HG03066 (cell line): ENCODE measurements around the gene CAPN12.

ENCODE experiments used
- ATAC-seq: cut with Tn5 transposase; IDR thresholded peaks from one replicate; pipeline ENCODE4 v1.9.1; 2021; ENCODE audit warnings: low read depth; ENCODE audit not compliant: unreplicated experiment

CAPN12 gene

DNA sequence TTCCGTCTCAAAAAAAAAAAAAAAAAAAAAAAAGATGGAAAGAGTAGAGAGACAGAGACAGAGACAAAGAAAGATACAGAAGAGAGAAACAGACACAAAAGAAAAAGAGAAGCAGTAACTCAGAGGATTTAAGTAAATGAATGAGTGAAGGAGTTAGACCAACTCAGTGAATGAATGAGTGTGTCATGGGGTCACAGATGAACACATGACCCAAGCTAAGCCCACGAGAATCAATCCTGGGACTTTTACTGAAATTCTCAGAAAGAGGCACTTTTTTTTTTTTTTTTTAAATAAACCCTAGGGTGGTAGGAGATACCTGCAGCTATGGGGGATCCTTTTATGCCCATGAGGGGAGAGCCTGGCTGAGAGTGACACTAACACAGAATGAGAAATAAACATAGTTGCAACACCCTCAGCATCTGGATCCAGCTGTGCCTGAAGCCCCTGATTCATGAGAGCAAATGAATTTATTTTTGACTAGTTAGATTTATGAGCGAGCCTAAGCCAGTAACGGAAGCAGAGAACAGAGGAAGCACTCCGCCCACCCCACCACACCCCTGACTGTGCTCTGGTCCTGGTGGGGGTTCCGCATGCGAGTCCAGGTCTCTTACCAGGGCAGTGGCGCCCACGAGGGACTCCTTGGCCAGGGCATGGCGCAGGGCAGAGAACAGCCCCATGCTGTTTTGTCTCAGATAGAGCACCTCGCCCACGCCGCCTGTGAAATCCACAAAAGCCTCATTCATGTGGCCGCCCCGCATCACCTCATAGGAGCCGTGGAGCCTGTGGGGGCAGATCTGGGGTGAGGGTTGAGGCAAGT, 4.6 kb downstream of the CAPN12 start:
- no peak for ATAC-seq

DNA sequence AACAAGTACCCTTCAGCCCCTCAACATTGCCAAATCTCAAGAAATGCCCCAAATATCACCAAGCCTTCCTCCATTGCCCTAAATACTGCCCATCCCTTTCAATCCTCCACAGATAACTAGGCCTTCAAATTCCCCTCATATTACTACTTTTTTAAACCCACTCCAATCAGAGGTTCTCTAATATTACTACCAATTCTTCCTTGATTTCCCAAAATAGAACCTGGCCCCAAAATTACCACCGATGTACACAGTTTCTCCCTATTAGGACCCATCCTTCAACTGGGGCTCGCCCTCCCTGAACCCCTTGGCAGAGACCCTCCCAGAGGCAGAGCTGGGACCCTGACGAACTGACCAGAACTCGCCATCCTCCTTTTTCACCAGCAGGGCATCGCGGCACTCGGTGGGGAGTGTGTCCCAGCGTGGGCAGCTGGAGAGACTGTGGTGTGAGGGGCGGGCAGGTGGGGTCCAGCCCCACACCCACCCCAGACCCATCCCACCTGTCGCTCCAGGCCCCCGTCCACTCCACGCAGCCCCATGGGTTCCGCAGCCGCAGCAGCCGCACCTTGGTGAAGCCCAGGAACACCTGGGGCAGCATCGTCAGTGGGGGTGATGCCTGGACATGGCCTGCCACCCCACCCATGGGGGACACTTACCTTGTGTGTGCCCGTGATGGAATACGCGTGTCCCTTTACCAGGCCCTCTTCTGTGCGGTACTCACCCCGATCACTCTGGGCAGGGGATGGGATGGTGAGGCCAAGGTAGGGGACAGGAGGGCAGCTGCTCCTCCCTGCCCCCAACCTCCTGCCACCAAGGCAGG, 6.1 kb downstream of the CAPN12 start:
- no peak for ATAC-seq

DNA sequence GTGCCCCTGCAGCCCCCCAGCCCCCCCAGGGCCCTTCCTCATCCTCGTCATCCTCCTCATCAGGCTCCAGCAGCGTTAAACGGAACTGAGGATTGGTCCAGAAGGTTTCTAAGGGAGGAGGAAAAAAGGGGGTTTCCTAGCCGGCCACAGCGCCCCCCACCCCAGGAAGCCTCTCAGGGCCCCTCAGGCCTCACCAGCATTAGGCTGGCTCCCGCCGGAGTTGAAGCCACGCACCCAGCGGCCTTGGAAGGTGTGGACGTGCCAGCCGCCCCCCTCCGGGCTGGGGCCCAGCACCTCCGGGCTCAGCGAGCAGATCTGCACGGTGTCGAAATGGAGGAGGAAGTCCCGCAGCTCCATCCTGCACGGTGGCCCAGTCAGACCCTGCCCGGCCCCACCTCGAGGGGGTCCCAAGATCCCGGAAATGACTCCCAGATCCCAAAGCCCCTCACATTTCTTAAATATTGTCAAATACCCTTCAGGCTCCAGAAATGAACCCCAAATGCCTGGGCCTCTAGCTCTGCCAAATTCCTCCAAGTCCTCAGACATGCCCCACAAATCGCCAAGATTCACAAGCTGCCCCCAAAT, 6.9 kb downstream of the CAPN12 start:
- no peak for ATAC-seq

DNA sequence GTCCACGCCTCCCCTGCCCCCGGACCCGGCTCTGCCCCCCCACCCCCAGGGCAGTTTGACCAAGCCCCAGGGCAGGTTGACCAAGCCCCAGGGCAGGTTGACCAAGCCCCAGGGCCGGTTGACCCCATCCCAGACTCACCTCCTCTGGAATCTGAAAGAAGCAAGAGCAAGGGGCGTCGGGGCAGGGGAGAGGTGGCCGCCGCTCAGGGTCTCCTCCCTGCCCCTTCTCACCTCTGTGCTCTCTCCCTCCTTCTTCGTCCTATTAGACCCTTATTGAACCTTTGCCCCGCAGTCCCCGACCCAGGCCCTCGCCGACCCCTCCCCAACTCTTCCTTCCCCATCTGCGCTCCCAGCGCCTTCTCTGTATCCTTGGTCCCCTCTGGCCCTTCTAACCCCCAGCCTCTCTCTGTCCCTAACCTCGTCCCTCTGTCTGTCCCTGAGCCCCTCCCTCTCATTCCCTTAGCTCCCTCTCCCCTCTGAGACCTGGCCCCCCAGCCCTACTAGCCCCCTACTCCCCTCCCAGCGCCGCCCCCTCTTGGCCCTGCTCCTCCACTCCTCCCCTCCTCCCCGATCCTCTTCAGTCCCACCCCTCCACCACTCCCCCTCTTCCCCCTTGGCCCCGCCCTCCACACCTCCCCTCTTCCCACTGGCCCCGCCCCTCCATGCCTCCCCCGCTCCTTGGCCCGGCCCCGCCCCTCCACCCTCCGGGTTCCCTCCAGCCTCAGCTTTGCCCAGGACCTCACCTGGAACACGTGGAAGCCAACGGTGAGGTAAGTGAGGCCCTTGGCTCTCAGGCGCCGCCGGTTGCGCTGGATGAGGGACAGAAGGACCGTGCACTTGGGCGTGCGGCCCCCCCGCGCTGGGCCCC, 7.6 kb downstream of the CAPN12 start:
- ATAC-seq = no peak

DNA sequence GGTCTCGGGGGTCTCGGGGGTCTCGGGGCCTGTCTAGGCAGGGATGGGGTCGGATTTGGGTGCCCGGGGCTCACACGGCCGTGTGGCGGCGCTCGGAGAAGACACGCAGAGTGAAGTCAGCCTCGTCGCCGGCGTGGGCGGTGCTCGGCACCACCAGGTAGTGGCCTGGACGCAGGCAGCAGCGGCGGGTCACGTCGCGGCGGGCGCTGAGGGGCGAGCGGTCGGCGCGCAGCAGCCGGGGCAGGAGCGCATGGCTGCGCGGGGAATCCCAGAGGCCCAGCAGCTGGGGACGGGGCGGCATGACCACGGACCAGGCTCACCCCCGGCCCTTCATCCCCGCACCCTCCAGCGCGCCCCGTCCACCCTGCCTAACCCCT, 8.2 kb downstream of the CAPN12 start:
- ATAC-seq = no peak

DNA sequence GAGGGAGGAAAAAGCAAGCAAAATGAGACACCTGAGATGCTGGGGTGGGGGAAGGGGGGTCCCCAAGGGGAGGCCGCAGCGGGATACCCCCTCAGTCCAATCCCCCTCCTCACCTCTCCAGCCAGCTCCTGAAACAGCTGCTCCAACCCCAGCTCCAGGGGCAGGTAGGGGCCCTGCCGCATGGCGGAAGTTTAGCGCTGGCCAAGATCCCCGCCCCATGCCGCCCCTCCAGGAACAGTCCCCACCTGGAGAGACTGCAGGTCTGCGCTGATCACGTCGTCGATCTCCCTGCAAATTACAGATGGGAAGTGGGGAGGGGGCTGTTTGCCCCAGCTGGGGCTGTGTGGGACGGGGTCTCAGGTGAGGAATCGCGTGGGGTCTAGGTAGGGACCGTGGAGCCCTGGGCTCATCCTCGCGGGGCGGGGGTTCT, 9.0 kb downstream of the CAPN12 start:
- no peak for ATAC-seq

DNA sequence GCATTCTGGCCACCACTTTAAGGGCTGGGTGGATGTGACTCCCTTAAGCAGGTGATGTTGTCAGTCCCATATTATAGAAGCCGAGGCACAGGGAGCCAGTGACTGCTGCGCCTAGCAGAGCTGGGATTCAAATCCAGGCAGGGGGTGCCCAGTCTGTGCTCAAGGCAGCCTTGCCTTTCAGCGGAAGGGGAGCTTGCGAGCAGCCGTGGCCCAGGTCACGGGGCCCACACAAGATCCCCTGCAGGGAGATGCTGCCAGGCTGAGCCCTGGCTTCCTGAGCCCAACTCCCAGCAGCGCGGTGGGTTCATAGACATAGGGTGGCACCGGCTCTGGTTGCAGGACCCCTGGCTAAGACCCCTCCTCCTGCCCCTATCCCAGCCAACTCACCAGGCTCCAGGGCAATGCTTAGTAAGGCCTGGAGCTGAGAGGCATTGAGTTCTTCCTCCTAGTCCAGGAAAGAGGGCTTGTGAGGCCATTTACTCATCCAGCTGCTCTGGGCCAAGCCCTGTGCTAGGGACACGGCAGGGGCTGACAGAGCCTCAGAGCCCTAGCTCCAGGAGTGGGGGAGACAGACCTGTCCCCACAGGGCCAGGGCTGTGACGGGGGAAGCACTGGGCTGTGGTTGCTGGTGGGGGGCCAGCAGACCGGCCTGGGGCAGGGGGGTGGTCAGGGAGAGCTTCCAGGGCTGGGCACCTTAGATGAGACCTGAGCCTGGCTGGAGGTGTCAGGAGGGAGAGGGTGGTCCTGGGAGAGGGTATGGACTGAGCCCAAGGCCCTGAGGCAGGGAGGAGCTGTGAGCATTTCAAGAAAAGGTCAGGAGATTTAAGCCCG, 9.6 kb downstream of the CAPN12 start:
- ATAC-seq = no peak

DNA sequence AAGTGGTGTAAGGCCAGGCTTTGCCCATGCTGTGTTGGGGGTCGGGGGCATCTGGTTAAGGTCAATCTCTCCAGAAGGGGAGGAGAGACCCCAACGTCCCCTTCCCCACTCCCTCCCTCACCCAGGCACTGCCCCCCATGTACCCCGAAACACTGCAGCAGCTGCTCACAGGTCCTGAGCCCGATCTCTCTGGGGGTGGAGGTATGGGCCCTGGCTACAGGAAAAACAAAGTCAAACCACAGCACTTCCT, 10.2 kb downstream of the CAPN12 start:
- no peak for ATAC-seq

DNA sequence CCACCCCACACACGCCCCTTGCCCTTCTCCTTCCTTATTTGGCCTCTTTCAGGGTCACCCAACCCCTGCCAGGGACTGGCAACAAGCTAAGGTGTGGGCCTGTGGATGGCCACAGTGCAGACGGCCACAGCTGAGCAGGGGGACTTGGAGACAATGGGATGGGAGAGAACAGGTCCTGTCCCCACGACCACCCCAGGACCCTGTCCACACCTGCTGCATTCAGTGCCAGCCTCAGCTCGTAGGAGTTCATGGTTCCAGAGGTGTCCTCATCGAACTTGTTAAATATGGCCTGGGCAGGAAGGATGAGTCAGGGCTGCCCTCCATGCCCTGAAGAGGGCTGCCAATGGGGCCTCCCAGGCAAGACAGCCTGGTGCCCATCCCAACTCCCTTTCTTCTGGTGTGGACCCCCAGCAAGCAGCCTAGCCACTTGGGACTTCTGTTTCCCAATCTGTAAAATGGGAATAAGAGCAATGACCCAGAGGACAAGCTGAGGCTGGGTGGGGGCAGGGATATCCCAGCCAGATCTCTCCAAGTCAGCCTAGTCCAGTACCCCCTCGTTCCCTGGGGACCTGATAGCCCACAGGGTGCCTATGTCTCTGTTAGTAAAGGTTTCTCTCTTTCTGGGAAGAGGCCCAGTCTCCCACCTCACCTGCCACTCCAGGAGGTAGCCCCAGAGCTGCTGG, 10.6 kb downstream of the CAPN12 start:
- no peak for ATAC-seq

DNA sequence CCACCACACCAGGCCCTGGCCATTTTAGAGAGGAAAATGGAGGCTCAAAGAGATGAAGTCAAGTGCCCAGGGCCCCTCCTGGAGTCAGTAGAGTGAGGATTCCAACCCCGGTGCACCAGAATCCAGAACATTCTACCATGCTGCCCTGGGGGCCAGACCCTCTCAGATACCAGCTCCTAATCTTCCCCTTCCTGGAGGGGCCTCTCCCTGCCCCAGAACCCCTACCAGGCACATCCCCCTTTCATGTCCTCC, 11.1 kb downstream of the CAPN12 start:
- ATAC-seq = no peak

DNA sequence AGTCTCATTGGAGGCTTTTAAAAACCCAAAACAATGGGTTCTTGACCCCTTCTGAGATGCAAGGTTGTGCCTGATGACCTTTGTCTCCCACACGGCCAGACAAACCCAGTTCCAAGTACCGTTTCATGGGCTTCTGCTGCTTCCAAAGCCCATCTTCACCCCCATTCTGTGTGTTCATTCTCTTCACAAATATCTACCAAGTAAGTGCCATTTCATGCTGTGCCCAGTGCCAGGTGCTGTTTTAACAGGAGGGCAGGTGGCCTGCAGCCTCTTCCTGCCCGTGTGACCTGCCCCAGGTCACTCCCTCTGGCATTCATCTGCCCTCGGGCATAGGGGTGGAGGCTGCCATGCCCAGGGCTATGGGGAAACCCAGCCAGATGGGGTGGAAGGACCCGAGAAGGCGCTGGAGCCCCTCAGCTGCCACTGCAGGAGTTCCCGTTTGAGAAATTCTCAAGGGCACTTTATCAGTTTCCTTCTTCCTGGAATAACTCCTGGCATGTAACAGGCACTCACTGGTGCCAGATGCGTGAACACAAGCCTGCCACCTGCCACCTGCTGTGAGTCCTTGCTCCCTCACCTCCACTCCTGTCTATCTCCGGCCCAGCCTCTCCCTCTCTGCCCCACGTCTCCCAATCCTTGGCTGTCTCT, 12.5 kb downstream of the CAPN12 start:
- no peak for ATAC-seq

DNA sequence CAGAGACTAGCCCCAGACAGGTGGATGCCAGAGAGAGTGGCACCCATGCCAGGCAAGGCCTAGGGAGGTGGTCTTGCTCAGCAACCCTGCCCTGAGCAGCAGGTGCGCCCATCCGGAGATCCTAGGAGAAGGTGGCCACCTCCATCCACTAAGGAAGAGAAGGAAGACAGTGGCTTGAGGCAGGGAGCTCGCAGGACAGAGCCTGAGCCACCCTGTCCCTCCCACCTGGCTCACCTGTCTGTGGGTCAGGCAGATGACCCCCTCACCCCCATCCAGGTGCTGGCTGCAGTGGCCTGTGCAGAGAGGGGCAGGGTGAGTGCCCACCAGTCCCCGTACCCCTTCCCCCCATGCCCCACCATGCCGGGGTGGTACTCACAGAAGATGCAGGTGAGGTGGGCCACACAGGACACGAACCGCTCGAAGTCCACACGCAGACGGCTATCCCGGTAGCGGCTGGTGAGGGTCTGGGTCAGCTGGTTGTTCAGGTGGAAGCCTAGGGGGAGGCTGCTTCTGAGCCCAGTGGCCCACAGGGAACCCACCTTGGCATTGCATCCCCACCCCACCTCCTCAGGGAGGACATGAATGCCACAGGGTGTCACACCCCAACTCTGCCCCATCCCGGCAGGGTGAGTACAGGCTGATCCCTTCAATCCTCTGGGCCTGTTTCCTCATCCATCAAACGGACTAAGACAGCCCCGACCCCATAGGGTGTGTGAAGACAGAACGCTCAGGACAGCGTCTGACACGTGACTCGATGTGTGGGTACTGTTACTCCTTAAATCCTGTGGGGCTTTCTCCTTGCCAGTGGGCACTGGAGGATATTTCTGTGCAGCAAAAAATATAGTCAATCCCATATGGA, 13.3 kb downstream of the CAPN12 start:
- no peak for ATAC-seq

DNA sequence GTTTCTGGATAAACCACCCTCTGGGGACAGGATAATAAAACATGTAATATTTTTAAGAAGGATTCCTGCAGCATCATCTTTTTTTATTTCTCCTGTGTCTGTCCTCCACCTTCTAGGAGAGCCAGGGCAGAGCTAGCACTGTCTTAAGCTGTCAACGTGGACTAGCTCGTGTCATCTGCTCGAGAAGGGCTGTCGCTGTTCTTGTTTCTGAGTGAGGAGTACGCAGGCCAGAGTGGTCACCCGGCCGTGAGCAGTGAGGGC, 13.9 kb downstream of the CAPN12 start:
- no peak for ATAC-seq

DNA sequence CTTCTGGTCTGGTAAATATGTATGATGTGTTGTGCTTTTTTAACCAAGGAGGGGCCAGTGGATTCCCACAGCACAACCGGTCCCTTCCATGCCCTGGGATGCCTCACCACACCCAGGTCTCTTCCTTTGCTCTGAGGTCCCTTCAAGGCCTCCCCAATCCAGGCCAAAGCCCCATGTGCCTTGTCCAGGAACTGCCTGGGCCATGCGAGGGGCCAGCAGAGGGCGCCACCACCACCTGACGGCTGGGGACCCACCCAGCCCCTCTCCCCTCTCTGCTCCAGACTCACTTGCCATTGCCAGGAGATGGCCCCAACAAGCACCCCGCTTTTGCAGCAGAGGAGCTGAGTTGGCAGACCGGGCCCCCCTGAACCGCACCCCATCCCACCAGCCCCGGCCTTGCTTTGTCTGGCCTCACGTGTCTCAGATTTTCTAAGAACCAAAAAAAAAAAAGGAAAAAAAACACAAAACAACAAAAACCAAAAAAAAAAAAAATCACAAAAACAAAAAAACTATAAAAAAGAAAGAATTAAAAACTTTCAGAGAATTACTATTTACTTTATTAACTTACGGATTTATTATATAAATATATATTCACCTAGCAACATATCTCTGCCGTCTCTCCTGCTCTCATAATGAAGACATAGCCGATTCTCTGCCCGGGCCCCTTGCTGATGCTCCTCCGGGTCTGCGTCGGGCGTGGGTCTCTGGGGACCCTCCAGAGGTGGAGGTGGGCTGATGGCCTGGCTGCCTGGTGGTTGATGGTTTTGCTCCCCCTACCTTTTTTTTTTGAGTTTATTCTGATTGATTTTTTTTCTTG, 14.4 kb downstream of the CAPN12 start:
- ATAC-seq = no peak

DNA sequence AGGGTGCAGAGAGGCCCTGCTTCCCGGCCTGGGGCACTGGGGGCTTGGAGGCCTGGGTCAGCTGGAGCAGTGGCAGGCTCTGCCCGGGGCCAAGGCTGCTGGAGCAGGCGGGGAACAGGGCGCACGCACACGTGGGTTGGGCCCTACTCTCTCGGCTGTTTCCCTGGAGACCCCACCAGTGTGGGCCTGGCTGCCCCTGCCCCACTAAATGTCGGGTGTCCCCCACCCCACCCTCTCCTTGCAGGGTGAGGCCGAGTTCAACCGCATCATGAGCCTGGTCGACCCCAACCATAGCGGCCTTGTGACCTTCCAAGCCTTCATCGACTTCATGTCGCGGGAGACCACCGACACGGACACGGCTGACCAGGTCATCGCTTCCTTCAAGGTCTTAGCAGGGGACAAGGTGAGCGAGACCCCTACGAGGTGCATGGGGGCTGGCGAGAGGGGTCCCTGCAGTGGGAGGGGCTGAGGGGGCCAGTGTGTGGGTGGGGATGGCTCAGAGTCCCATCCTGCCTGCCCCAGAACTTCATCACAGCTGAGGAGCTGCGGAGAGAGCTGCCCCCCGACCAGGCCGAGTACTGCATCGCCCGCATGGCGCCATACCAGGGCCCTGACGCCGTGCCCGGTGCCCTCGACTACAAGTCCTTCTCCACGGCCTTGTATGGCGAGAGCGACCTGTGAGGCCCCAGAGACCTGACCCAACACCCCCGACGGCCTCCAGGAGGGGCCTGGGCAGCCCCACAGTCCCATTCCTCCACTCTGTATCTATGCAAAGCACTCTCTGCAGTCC, 15.3 kb downstream of the CAPN12 start:
- no peak for ATAC-seq

DNA sequence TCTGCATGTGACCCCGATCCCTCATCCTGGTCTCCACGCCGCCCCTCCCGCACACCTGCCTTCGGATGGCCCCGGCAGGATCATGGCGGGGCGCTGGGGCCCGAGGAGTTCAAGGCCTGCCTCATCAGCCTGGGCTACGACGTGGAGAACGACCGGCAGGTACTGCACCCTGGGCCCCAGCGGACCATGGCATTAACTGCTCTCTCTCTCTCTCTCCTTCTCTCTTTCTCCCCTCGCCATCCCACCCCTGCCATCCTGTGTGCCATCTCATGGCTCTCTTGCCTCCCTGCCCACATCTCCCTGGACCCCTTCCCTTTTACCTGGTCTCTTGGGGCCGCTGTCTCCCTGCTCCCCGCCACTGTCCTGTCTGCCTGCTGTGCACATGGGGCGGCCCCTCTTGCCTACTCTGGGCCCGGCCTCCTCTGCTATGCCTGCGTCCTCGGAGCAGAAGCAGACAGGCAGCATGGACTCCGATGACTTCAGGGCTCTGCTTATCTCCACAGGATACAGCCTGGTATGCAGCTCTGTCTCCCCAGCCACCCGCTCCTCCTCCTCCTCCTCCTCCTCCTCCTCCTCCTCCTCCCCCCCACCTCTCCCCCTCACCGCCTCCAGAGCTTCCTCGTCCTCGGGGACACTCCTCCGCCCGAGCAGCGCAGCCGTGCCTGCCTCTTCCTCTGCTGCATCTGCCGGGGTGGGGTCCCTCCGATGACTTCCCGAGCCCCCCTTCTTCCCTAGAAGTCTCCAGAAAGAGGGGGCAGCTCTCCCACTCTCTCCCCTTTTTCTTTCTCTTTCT, 16.2 kb downstream of the CAPN12 start:
- no peak for ATAC-seq
